HepG2 (cell line): ENCODE measurements around the gene SLC5A10. TPM values are rescaled to one million over a fixed set of nuclear protein-coding genes. Genes with fewer than 3 reads are reported as not detected.

Experiments
- ATAC-seq: fragments of 200-7000 bp; cut with Tn5 transposase; 3 replicates; pipeline ENCODE4 v1.9.1; 2020; ENCODE audit warnings: mild to moderate bottlenecking, moderate library complexity
- BruUV-seq: library from RNA; stranded (reverse); fragments of 400-500 nt; replicated peaks from 2 replicates; lab custom pipeline; 2021; lab: Mats Ljungman, UMichigan
- CTCF ChIA-PET: fragments of 300-600 bp; formaldehyde crosslinking; extraction: SDS; loops from one replicate; lab custom pipeline; 2021; ENCODE audit warnings: low total read pairs, inconsistent platforms, low intra/inter-chr PET ratio; lab: Yijun Ruan, JAX
- POLR2A ChIA-PET: fragments of 350-600 bp; sonication (Branson Sonifier 250); formaldehyde crosslinking; loops from one replicate; lab custom pipeline; 2020; ENCODE audit warnings: antibody characterized with exemption, inconsistent platforms; lab: Yijun Ruan, JAX
- DNase-seq: peaks from one replicate; pipeline ENCODE4 v3.0.0-alpha.2; 2015; ENCODE audit warnings: low spot score
- FAIRE-seq: peaks from 3 replicates; lab custom pipeline; 2011; peaks lifted over from hg19 to GRCh38; lab: Jason Lieb, UNC
- H2AFZ ChIP-seq: one replicate; pipeline ENCODE4 v1.6.1; 2011; ENCODE audit warnings: low read length, inconsistent platforms
- H3K27ac ChIP-seq: fragments of 300-600 bp; 3 replicates; pipeline ENCODE4 v1.8.0; 2011; ENCODE audit warnings: mixed run types, mild to moderate bottlenecking, mixed read lengths, low read length, inconsistent platforms; ENCODE audit not compliant: insufficient read depth; ENCODE audit errors: extremely low read length
- H3K27me3 ChIP-seq, 2 experiments: fragments of 200-600 bp in 1 of 2; 2 replicates in 1 of 2; 3 replicates in 1 of 2; pipeline versions ENCODE4 v1.6.0 to v1.8.0; 2011; ENCODE audit warnings: low read length in 2 of 2, mild to moderate bottlenecking in 2 of 2, moderate library complexity in 2 of 2, inconsistent platforms in 1 of 2; ENCODE audit not compliant: insufficient read depth in 2 of 2, control insufficient read depth in 1 of 2
- H3K36me3 ChIP-seq, 2 experiments: fragments of 200-600 bp in 1 of 2; replicated peaks in 1 of 2; 2 replicates in 1 of 2; 3 replicates in 1 of 2; pipeline versions ENCODE4 v1.5.1 to v1.8.0; 2011; ENCODE audit warnings: low read length in 2 of 2, inconsistent platforms in 1 of 2; ENCODE audit not compliant: insufficient read depth in 2 of 2, control insufficient read depth in 1 of 2
- H3K4me1 ChIP-seq: 2 replicates; pipeline ENCODE4 v1.5.1; 2012; ENCODE audit warnings: low read length, inconsistent platforms; ENCODE audit not compliant: insufficient read depth
- H3K4me2 ChIP-seq: 2 replicates; pipeline ENCODE4 v1.6.0; 2011; ENCODE audit warnings: low read depth, low read length, inconsistent platforms
- H3K4me3 ChIP-seq, 3 experiments: fragments of 200-600 bp in 1 of 3; sonication (generic), shearing (Covaris generic) in 1 of 3; replicated peaks in 1 of 3; 2 replicates each; pipeline ENCODE4 v1.5.1; 2011 to 2016; ENCODE audit warnings: low read length in 3 of 3, inconsistent platforms in 2 of 3, low read depth in 2 of 3, mild to moderate bottlenecking in 2 of 3, control low read depth in 1 of 3, mixed read lengths in 1 of 3; ENCODE audit not compliant: insufficient read depth in 1 of 3
- H3K79me2 ChIP-seq: one replicate; pipeline ENCODE4 v1.6.1; 2011; ENCODE audit warnings: low read length, inconsistent platforms; ENCODE audit not compliant: insufficient read depth
- H3K9ac ChIP-seq: 2 replicates; pipeline ENCODE4 v1.6.0; 2011; ENCODE audit warnings: mild to moderate bottlenecking, low read depth, low read length, inconsistent platforms; ENCODE audit not compliant: insufficient read depth
- H3K9me3 ChIP-seq: 2 replicates; pipeline ENCODE4 v1.5.1; 2012; ENCODE audit warnings: mild to moderate bottlenecking, low read length
- H4K20me1 ChIP-seq: 2 replicates; pipeline ENCODE4 v1.6.0; 2011; ENCODE audit warnings: inconsistent platforms, mild to moderate bottlenecking, low read length, moderate library complexity; ENCODE audit not compliant: insufficient read depth
- AGO2 ChIP-seq: fragments of 200-400 bp; formaldehyde crosslinking; optimal IDR thresholded peaks from 2 replicates; pipeline ENCODE3; 2017; ENCODE audit warnings: mild to moderate bottlenecking, low read depth, low read length, moderate library complexity
- CHD2 ChIP-seq: IDR thresholded peaks from 2 replicates; pipeline ENCODE4 v1.6.1; 2011; ENCODE audit warnings: low read depth, low read length, improper control_type of control experiment
- HDAC6 ChIP-seq: fragments of 200-600 bp; sonication (generic); IDR thresholded peaks from 2 replicates; pipeline ENCODE4 v1.7.0; 2017; ENCODE audit warnings: mild to moderate bottlenecking, antibody characterized with exemption, low read length, low read depth
- MAFF ChIP-seq: IDR thresholded peaks from 2 replicates; pipeline ENCODE4 v1.6.1; 2011; ENCODE audit warnings: low read depth, low read length, improper control_type of control experiment
- MAFK ChIP-seq, 2 experiments: IDR thresholded peaks in 1 of 2; conservative IDR thresholded peaks in 1 of 2; 2 replicates each; pipeline ENCODE4 v1.6.1; 2011; ENCODE audit warnings: improper control_type of control experiment in 2 of 2, low read length in 2 of 2
- RBFOX2 ChIP-seq: fragments of 200-400 bp; formaldehyde crosslinking; IDR thresholded peaks from 2 replicates; pipeline ENCODE4 v1.6.1; 2017; ENCODE audit warnings: low read depth, mild to moderate bottlenecking, low read length
- RBM39 ChIP-seq: fragments of 200-400 bp; formaldehyde crosslinking; IDR thresholded peaks from one replicate; pipeline ENCODE4 v1.6.1; 2018; ENCODE audit warnings: antibody characterized with exemption, mild to moderate bottlenecking, low read depth, low read length; ENCODE audit not compliant: poor library complexity, severe bottlenecking
- ZEB1 ChIP-seq: IDR thresholded peaks from 2 replicates; pipeline ENCODE4 v1.6.1; 2012; ENCODE audit warnings: mild to moderate bottlenecking, low read depth, inconsistent platforms; ENCODE audit not compliant: insufficient replicate concordance
- ZFX ChIP-seq: sonication (generic); formaldehyde crosslinking; IDR thresholded peaks from 2 replicates; pipeline ENCODE4 v1.4.0; 2020; ENCODE audit warnings: mild to moderate bottlenecking, low read depth, missing genetic modification reagents, moderate library complexity
- WGBS: methylation state at CpG from one replicate; pipeline ENCODE4 v1.1.6; 2017; ENCODE audit warnings: low lambda C conversion rate; 5-methylcytosine and 5-hydroxymethylcytosine counted together
- in situ Hi-C: cut with HindIII; loops from 2 replicates; pipeline ENCODE4 v1.10.0; 2017; ENCODE audit warnings: low pct_unique_long_range_greater_than_20kb; ENCODE audit not compliant: extremely low pct_ligation_motif_present
- intact Hi-C: fragments of 100-400 bp; cut with micrococcal nuclease; formaldehyde crosslinking; loops from one replicate; pipeline ENCODE4 v1.10.0; 2022; ENCODE audit not compliant: unreplicated experiment
- polyA plus RNA-seq, 8 experiments: library from polyadenylated mRNA; depleted of rRNA in 3 of 8; stranded (reverse) in 7 of 8; unstranded in 1 of 8; fragments of >200 nt; fragmentation: Illumina TruSeq in 4 of 8; extraction: Trizol in 4 of 8; gene quantifications; 2 replicates each; pipeline versions ENCODE4 v1.2.1 to v1.2.3, GENCODE V29; 2011 to 2016; ENCODE audit warnings: low read depth in 4 of 8, missing spikeins in 1 of 8, mixed read lengths in 1 of 8; ENCODE audit not compliant: insufficient read depth in 1 of 8
- total RNA-seq, 5 experiments: library from RNA; depleted of rRNA; stranded (reverse); fragments of >200 nt; fragmentation: Illumina TruSeq; extraction: Trizol; gene quantifications; 2 replicates each; pipeline ENCODE4 v1.2.3, GENCODE V29; 2016; ENCODE audit warnings: low read depth in 1 of 5
- TF ChIP-seq, protein P1 (sequence below): sonication (generic); formaldehyde crosslinking; IDR thresholded peaks from 2 replicates; pipeline ENCODE4 v1.5.1; 2020; ENCODE audit warnings: mild to moderate bottlenecking, missing genetic modification reagents, moderate library complexity
- TF ChIP-seq, protein P2 (sequence below): sonication (generic); formaldehyde crosslinking; IDR thresholded peaks from 2 replicates; pipeline ENCODE4 v1.4.0; 2020; ENCODE audit warnings: missing genetic modification reagents

SLC5A10 gene
- total and polyA plus RNA-seq, 2 of the 13 experiments (the other 11 are each of a cell fraction or from before 2014, with no cell fraction given): 0.05 TPM; not detected in 1

- no peak for TF ChIP-seq ZEB1
- TF ChIP-seq AGO2: peak; percentile 29
- 0 out of 2 replicates have a peak, but pooled peaks have one; percentile 30 for TF ChIP-seq RBFOX2
- peak; percentile 67 to 69; a peak in 3 of 4 replicates for TF ChIP-seq MAFK (conservative IDR thresholded peaks at IDR 0.05 in 1 of 2, IDR thresholded peaks at IDR 0.05 in 1 of 2; ENCODE audit: low read length in 2 of 2)
- peak; percentile 26 for TF ChIP-seq RBM39
- TF ChIP-seq ZFX (CRISPR knock-in tag): peak; percentile 20; the same call in 1 of the 2 replicates
- TF ChIP-seq, protein P1, sequence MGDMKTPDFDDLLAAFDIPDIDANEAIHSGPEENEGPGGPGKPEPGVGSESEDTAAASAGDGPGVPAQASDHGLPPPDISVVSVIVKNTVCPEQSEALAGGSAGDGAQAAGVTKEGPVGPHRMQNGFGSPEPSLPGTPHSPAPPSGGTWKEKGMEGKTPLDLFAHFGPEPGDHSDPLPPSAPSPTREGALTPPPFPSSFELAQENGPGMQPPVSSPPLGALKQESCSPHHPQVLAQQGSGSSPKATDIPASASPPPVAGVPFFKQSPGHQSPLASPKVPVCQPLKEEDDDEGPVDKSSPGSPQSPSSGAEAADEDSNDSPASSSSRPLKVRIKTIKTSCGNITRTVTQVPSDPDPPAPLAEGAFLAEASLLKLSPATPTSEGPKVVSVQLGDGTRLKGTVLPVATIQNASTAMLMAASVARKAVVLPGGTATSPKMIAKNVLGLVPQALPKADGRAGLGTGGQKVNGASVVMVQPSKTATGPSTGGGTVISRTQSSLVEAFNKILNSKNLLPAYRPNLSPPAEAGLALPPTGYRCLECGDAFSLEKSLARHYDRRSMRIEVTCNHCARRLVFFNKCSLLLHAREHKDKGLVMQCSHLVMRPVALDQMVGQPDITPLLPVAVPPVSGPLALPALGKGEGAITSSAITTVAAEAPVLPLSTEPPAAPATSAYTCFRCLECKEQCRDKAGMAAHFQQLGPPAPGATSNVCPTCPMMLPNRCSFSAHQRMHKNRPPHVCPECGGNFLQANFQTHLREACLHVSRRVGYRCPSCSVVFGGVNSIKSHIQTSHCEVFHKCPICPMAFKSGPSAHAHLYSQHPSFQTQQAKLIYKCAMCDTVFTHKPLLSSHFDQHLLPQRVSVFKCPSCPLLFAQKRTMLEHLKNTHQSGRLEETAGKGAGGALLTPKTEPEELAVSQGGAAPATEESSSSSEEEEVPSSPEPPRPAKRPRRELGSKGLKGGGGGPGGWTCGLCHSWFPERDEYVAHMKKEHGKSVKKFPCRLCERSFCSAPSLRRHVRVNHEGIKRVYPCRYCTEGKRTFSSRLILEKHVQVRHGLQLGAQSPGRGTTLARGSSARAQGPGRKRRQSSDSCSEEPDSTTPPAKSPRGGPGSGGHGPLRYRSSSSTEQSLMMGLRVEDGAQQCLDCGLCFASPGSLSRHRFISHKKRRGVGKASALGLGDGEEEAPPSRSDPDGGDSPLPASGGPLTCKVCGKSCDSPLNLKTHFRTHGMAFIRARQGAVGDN (CRISPR knock-in tag): peak; percentile 27
- TF ChIP-seq CHD2: no peak
- TF ChIP-seq MAFF: peak; percentile 49; the same call in 1 of the 2 replicates
- TF ChIP-seq, protein P2, sequence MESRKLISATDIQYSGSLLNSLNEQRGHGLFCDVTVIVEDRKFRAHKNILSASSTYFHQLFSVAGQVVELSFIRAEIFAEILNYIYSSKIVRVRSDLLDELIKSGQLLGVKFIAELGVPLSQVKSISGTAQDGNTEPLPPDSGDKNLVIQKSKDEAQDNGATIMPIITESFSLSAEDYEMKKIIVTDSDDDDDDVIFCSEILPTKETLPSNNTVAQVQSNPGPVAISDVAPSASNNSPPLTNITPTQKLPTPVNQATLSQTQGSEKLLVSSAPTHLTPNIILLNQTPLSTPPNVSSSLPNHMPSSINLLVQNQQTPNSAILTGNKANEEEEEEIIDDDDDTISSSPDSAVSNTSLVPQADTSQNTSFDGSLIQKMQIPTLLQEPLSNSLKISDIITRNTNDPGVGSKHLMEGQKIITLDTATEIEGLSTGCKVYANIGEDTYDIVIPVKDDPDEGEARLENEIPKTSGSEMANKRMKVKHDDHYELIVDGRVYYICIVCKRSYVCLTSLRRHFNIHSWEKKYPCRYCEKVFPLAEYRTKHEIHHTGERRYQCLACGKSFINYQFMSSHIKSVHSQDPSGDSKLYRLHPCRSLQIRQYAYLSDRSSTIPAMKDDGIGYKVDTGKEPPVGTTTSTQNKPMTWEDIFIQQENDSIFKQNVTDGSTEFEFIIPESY (CRISPR knock-in tag): 0 out of 2 replicates have a peak, but pooled peaks have one; percentile 37
- TF ChIP-seq HDAC6: no peak
- H3K4me2 ChIP-seq: peak overlapping the region; percentile 100
- ChIA-PET POLR2A (interaction anchor here (1.0 to 1.7 kb wide), 2 partner anchors 9 to 12 kb away, joined by 3 to 8 read pairs; no protein-coding TSS in a partner anchor), CTCF (no interaction called here)
- no peak for DNase-seq
- 88% methylated on average over 12 of the region's 17 CpGs for WGBS
- H3K4me3 ChIP-seq: no peak overlapping the region
- no peaks in the 10 kb centered on the region for H3K9me3 ChIP-seq
- ATAC-seq: no peak
- no peak overlapping the region for H3K27ac ChIP-seq
- no peaks in the 10 kb centered on the region; a peak in 1 of 5 replicates for H3K27me3 ChIP-seq
- intact Hi-C loops (no loop called here), in situ Hi-C loops (loop anchor here (5.0 kb wide), 1 partner anchor 33 kb away; no protein-coding TSS in a partner anchor)
- no peak overlapping the region for H2AFZ ChIP-seq
- BruUV-seq: no TSS peak
- H3K9ac ChIP-seq: 0 out of 2 replicates have a peak overlapping the region, but pooled peaks have one; percentile 26
- peaks cover 4 to 41% of the 10 kb centered on the region in 2 experiments for H3K36me3 ChIP-seq
- H3K4me1 ChIP-seq: peaks cover 46% of the 10 kb centered on the region
- peaks cover 60% of the 10 kb centered on the region for H3K79me2 ChIP-seq
- peaks cover 27% of the 10 kb centered on the region for H4K20me1 ChIP-seq
- FAIRE-seq: no peak
These were observed 48.8 kb downstream of the SLC5A10 start for GRCh38 chr17:19000531-19001325.
